ENCODE results near the gene PREX1.

GRCh38 chr20:48609491-48609978 is 218.3 kb downstream of the PREX1 start:
- TF ChIP-seq TAF1 (IDR thresholded peaks at IDR 0.05; ENCODE audit: borderline replicate concordance, low read depth, low read length) (no peak), USF1 (IDR thresholded peaks at IDR 0.05; ENCODE audit: borderline replicate concordance, low read depth) (no peak), PBX3 (IDR thresholded peaks at IDR 0.05) (no peak), EZH2phosphoT487 (IDR thresholded peaks at IDR 0.05; ENCODE audit: borderline replicate concordance, low read depth) (no peak), POLR2AphosphoS5 (IDR thresholded peaks at IDR 0.05; ENCODE audit: low read depth, low read length) (no peak), MAX (IDR thresholded peaks at IDR 0.05; ENCODE audit: low read depth) (no peak), RAD21 (IDR thresholded peaks at IDR 0.05; ENCODE audit: low read length) (no peak)
- TF ChIP-seq, protein P1, sequence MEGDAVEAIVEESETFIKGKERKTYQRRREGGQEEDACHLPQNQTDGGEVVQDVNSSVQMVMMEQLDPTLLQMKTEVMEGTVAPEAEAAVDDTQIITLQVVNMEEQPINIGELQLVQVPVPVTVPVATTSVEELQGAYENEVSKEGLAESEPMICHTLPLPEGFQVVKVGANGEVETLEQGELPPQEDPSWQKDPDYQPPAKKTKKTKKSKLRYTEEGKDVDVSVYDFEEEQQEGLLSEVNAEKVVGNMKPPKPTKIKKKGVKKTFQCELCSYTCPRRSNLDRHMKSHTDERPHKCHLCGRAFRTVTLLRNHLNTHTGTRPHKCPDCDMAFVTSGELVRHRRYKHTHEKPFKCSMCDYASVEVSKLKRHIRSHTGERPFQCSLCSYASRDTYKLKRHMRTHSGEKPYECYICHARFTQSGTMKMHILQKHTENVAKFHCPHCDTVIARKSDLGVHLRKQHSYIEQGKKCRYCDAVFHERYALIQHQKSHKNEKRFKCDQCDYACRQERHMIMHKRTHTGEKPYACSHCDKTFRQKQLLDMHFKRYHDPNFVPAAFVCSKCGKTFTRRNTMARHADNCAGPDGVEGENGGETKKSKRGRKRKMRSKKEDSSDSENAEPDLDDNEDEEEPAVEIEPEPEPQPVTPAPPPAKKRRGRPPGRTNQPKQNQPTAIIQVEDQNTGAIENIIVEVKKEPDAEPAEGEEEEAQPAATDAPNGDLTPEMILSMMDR (IDR thresholded peaks at IDR 0.05), result no peak
